ENCODE measurements around the gene ATP10B.

Gene ATP10B

GRCh38 chr5:160685219-160685618, 166.8 kb downstream of the ATP10B start:
- no peak for DNase-seq

DNA sequence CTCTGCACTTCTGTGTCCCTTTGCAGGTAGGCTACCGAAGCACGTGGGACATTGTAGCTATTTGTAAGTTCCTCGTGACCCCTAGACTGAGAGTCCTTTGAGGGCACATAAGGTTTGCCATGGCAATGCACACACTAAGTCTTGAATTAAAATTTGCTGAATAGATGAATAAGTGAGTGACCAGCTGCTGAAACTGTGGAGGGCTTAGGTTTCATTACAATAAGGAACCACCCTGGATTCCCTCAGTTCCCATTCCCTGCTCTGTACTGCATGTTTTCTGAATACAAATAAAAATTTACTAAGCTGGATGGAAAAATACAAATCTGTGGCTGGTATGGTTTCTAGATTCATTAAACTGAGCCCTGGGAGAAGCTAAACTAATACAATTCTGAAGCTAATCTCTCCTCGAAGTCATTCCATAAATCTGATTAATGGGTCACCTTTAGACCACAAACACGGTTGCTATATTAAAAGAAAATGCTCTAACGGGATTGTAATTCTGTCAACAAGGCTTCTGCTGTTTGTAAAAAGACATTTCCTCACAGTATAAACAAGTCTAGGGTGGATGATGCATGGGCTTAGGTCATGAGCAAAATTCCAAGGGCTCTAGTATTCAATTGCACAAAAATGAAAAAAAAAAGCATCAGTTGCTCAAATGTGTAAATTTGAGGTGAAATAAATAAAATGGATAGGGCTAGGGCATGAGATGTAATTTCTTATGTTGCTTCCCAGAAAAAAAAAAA, 172.3 kb downstream of the ATP10B start:
- no peak for DNase-seq

- no peak for DNase-seq
Measured at GRCh38 chr5:160675988-160676387, 176.0 kb downstream of the ATP10B start.

GRCh38 chr5:160674901-160675300, 177.1 kb downstream of the ATP10B start:
- DNase-seq = no peak

DNA sequence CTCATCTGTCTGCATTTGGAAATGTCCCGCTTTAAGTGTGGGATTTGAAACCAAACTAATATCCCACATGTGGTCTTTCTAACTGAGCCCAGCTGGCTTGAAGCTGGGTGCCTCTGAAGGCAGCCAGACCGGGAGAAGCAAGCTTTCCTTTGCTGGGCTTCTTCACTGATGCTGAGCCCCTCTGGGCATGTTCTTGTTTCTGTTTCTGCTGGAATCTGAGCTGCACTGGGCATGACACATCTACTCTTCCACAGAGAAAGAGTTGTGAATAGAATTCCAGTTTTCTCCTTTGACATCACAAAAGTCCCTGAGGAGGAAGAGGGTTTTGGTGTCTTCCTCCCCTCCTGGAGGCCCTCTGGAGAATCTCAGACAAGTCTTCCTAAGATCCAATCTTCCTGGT, 179.5 kb downstream of the ATP10B start:
- DNase-seq = no peak

DNA sequence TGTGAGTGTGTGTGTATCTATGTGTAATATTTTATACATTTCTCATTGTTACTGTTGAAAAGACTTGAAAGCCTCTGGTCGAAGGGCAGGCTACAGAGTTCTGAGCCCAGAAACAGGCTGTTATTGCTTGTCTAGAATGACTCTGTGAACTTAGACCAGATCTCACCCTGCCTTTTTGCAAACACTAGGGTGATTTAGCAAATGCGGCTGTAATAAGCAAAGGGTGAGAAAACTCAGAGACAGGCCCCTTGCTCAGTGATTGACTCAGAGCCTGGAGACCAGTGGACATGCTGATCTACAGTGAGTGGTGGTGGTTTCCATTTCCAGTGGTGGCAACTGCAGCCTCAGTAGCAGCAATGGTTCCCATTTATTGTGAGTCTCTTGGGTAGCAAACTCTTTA, 183.7 kb downstream of the ATP10B start:
- DNase-seq = no peak

DNA sequence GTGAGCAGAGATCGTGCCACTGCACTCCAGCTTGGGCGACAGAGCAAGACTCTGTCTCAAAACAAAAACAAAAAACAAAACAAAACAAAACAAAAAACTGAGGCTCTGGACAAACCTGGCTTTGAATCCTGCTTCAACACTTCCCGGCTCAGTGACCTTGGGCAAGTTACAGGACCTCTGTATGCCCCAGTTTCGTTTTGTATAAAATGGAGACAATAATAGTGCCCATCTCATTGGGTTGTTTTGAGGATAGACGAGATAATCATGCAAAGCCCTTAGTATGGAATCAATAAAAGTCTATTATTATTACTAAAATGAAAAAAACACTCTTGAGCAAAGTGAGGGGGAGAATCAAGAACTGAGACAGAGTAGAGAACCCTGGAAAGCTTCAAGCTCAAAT, 184.9 kb downstream of the ATP10B start:
- DNase-seq = no peak

GRCh38 chr5:160665460-160665859, 186.6 kb downstream of the ATP10B start:
- no peak for DNase-seq

DNA sequence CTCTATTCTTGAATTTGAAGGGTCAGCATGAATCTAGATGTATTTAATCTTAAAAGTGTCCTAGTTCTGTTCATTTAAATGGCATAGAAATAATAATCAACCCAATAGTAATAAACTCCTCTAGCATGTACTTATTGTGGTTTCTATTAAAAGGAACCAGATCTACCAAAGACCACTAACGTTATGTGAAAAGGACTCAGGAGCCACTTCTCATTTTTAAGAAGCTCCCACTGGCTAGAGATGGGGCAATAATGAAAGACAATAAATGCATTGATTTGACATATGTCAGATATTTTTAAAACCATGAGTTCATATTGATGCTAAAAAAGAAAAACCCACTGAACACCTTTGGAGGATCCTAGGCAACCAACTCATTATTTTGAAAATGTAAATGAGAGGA, 191.9 kb downstream of the ATP10B start:
- no peak for DNase-seq

DNA sequence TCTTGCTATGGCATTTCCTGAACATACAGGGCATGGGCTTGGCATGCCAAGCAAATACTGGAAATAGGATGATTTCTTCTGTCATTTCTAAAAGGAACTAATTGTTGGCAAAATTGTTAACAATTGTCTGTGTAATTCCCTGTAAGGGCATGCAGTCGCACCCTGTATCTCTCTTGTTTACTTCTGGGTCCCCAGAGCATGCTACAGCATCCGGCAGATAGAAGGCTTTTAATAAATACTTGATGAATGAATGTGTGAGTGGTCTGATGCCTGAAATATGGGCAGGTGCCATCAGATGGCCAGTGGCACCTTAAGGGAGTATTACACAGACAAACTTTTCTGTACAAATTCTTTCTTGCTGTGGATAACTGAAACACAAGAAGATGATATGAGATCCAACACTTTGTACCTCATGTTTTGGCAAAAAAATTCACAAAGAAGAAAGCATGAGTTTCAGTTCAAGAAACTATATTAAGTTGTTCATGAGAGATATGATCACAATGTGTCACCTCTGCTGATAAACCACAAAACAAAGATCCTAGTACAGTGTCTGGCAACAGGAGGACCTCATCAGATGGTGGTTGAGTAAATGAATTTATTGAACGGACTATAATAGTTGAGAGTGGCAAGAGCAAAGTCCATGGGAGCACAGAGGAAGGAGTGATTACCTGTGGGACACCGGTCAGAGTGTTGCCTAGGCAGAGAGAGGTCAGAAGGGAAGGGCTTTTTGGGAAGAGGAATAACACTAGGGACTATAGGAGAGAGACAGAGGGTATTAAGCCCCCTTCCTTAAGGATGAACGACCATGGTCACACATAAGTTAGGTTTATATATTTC, 194.2 kb downstream of the ATP10B start:
- DNase-seq = no peak

GRCh38 chr5:160657068-160657507, 194.9 kb downstream of the ATP10B start:
- DNase-seq = no peak

DNA sequence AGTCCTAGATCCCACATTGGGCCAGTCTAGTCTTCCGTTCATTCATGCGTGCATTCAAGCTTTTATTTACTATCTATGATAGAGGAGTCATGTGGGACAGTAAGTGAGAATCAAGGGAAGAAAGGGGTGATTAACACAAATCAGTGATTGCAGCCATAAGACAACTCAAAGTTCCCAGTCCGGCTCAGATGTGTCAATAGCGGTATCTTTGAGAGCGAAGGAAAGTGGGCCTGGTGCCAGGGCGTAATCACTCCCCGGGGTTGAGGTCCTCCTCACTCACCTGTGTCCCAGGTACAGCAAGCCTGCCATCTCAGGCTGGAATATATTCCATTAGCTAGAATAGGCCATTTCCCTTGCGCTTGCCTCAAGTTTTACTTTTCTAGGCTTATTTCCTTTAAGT, 196.3 kb downstream of the ATP10B start:
- DNase-seq = no peak

- DNase-seq = no peak
Measured at GRCh38 chr5:160651692-160652645, 200.0 kb downstream of the ATP10B start.

GRCh38 chr5:160649304-160649703, 202.7 kb downstream of the ATP10B start:
- no peak for DNase-seq

GRCh38 chr5:160646033-160646432, 206.0 kb downstream of the ATP10B start:
- DNase-seq = no peak

DNA sequence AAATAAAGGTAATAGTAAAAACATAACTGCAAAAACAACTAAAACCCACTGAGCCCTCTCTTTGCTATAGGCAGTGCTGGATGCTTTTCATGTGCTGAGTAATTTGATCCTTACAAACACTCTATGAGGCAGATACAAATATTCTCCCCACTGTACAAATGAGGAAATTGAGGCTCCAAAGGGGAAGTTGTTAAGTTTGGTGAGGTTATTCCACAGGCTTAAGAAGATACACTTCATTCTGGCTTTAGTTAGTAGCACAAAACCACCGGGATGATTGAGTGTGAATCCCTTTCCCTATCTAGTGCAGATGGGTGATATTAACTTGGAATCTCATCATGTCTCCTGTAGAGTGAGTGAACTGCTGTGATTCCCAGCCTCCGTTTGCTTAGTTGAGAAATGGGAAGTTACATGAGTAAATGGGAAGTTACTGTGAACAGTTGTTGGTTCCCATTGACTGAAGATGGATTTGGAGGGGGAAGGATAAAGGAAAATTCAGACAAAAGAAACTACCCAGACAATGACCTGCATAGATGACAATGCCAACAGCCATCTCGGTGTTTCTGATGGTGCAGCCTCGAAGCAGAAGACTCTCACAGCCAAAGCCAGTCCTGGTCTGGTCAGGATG, 208.3 kb downstream of the ATP10B start:
- no peak for DNase-seq

DNA sequence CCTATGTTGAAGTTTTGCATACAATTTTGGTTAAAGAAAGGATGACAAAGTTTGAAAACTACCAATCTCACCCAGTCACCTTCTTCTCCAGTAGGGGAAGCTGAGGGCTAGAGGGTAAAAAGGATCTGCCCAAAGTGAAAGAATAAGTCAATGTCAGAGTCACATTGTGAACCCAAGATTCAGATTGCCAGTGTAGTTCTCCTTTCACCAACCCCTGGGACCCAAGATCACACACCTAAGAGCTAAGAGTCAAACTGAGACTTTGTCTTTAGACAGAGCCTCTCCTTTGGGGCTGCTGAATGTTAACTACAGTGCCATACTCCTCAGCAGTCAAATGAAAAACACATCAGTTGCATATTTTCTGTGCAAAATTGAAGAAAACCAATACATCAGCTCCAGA, 210.6 kb downstream of the ATP10B start:
- DNase-seq = no peak

- no peak for DNase-seq
Measured at GRCh38 chr5:160640406-160640805, 211.6 kb downstream of the ATP10B start.

GRCh38 chr5:160638161-160638742, 213.8 kb downstream of the ATP10B start:
- DNase-seq = no peak

DNA sequence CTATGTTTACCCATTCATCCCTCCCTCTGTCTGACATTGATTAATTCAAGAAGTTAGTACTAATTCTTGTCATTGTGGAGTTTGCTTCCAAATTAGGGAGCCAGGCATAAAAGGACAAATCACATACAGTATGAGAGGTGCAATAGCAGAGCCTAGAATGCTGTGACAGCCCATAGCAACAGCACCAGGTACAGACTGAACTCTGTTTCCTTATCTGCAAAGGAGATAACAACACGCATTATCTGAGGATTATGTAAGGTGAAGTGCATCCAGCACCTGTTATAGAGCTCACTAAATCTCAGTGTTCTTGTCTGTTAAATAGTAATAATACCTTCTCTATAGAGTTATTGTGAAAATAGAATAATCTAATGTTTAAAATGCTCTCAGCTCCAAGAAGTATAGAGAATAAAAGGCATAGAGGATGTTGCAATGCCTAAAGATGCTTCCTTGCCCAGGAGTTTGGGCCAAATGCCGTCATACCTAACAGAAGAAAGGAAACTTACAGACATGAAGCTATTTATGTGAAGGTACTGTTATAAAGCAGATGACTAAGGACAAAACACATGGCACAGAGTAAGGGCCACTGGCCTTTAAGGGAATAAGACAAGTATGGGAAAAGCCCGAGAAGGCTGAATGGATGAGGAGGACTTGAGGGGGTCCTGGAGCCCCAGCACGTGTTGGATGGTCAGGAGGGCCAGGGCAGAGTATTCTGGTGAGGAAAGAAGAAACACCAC, 214.5 kb downstream of the ATP10B start:
- DNase-seq = no peak

DNA sequence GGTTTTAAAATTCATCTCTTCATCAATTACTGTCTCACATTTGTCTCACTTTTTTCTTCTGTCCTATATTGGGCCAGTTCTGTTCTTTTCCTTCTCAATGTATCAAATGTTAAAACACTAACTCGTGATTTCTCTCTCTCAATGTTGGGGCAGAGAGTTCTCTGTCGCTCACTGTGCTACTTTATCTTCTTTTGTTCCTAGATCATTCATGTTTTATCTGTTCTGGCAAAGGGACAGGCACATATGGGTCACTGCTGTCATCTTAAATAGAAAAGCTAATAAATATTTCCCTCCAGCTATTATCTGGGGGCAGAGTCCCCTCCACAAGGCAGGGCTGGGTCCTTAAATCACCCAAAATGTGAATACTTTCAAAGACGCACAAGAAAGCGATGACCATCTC, 216.3 kb downstream of the ATP10B start:
- no peak for DNase-seq

GRCh38 chr5:160635046-160635445, 217.0 kb downstream of the ATP10B start:
- DNase-seq = no peak
